ENCODE measurements around the gene HOXD11. TPM values are rescaled to one million over a fixed set of nuclear protein-coding genes. Genes with fewer than 3 reads are reported as not detected.

The HOXD11 gene
- total and polyA plus RNA-seq, 2 donors (not counting 1 experiment from before 2014, with no cell fraction given): not detected

DNA sequence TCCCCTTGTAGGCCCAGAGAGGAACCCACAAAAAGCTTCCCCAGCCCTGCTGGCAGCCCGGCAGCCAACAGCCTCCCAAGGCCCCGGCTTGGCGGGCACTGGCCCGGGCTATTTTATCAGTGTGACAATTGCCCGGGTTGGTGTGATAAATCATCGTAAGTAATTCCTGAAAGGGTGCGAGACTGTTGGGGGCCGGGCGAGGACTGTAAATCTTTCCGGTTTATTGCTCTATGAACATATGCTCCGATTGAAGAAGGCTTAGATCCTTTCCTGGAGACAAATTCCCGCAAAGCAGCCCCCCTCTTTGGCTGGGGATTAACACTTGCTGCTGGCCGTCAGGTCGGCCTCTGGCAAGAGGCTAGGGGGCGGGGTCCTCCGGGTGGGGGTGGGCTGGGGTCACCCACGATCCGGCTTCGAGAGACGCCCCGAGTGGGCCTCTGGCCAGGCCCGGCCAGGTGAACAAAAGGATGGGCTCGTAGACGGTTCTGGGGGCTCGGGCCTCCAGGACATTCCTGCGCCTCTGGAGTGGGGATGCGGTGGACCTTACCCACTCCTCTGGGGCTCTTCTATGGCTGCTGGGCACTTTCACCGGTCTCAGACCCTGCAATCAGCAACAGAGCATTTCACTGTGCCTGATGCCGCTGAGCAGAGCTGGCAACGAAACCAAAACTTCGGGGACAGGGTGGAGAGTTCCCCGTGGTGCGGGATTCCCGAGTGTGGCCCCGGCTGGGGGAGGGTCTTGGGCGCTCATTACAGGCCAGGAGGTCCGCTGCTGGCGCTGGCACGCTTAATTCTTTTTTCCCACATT lies 52.0 kb downstream of the HOXD11 start:
- no peak for DNase-seq
- peaks cover 0 to 57% (median 0%) of the 10 kb centered on the region in 3 donors for H3K9me3 ChIP-seq (ENCODE audit: control extremely low read depth in 1 of 3, control insufficient read depth in 2 of 3, insufficient read depth in 1 of 3, low read length in 2 of 3)
- H3K4me1 ChIP-seq (ENCODE audit: control insufficient read depth in 2 of 2, insufficient read depth in 2 of 2, low read length in 2 of 2): peaks cover 8 to 14% of the 10 kb centered on the region in 2 donors
- ChIA-PET POLR2A (no interaction called here), CTCF (no interaction called here)
- H4K20me1 ChIP-seq (ENCODE audit: control insufficient read depth, insufficient read depth, low read length, poor library complexity, severe bottlenecking): no peaks in the 10 kb centered on the region
- no peak overlapping the region for H3K4me3 ChIP-seq (ENCODE audit: control extremely low read depth in 1 of 5, extremely low read depth in 1 of 5, insufficient read depth in 1 of 5, low read depth in 2 of 5, low read length in 4 of 5)
- H3K27ac Mint-ChIP-seq: peak overlapping the region; percentile 56
- no peak for ATAC-seq (ENCODE audit: low read depth)
- intact Hi-C loops (cut with micrococcal nuclease): no loop called here
- WGBS (ENCODE audit: insufficient coverage): 15% methylated on average over 28 of the region's 39 CpGs
- H3K27ac ChIP-seq (ENCODE audit: low read length in 2 of 2): no peak overlapping the region
- H3K4me2 ChIP-seq (replicated peaks; ENCODE audit: low read depth, low read length, poor library complexity, severe bottlenecking): no peak overlapping the region
- no peak overlapping the region for H2AFZ ChIP-seq (ENCODE audit: insufficient read depth, low read depth, low read length, poor library complexity, severe bottlenecking)
- peaks cover 0 to 92% (median 57%) of the 10 kb centered on the region in 4 experiments for H3K27me3 ChIP-seq (replicated peaks in 1 of 4; ENCODE audit: control extremely low read depth in 1 of 4, control insufficient read depth in 3 of 4, insufficient read depth in 4 of 4, low read length in 3 of 4)
- H3K4me3 Mint-ChIP-seq: no peak overlapping the region
- peaks cover 3% of the 10 kb centered on the region for H3K4me1 Mint-ChIP-seq
- H3K27me3 Mint-ChIP-seq: peaks cover 70% of the 10 kb centered on the region
- H3K9ac ChIP-seq (ENCODE audit: low read length): no peak overlapping the region
- no peak for TF ChIP-seq EZH2 (IDR thresholded peaks at IDR 0.05; ENCODE audit: borderline replicate concordance, insufficient read depth, low read depth, low read length, poor library complexity, severe bottlenecking)
- TF ChIP-seq, protein P1, sequence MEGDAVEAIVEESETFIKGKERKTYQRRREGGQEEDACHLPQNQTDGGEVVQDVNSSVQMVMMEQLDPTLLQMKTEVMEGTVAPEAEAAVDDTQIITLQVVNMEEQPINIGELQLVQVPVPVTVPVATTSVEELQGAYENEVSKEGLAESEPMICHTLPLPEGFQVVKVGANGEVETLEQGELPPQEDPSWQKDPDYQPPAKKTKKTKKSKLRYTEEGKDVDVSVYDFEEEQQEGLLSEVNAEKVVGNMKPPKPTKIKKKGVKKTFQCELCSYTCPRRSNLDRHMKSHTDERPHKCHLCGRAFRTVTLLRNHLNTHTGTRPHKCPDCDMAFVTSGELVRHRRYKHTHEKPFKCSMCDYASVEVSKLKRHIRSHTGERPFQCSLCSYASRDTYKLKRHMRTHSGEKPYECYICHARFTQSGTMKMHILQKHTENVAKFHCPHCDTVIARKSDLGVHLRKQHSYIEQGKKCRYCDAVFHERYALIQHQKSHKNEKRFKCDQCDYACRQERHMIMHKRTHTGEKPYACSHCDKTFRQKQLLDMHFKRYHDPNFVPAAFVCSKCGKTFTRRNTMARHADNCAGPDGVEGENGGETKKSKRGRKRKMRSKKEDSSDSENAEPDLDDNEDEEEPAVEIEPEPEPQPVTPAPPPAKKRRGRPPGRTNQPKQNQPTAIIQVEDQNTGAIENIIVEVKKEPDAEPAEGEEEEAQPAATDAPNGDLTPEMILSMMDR (IDR thresholded peaks at IDR 0.05): no peak
- no peaks in the 10 kb centered on the region for H3K79me2 ChIP-seq (ENCODE audit: control insufficient read depth, insufficient read depth, low read length)
- no peaks in the 10 kb centered on the region for H3K36me3 ChIP-seq (replicated peaks in 1 of 2; ENCODE audit: control extremely low read depth in 1 of 2, control insufficient read depth in 1 of 2, extremely low read depth in 1 of 2, insufficient read depth in 2 of 2, low read length in 1 of 2)
- peaks cover 2% of the 10 kb centered on the region for H3K9me3 Mint-ChIP-seq (ENCODE audit: insufficient read depth)

Small RNAs within 50 kb of the gene (small RNA-seq; reads per million reads assigned to genes)
- gene MIR10B (ENCODE audit: insufficient read length, low read depth, low replicate concordance): not detected

Other genes with a start within 250 kb of the HOXD11 start
- 15.9 and 16.7 TPM in 2 replicates for gene LNPK, start 105.0 kb upstream of the HOXD11 start, total RNA-seq
- gene LNPK, start 105.0 kb upstream of the HOXD11 start, polyA plus RNA-seq: 3.2 and 4.1 TPM in 2 replicates
- gene EVX2, start 23.3 kb upstream of the HOXD11 start, total RNA-seq: not detected in 2 replicates
- not detected in 2 replicates for gene EVX2, start 23.3 kb upstream of the HOXD11 start, polyA plus RNA-seq
- not detected in 2 replicates for gene HOXD13, start 14.6 kb upstream of the HOXD11 start, total RNA-seq
- gene HOXD13, start 14.6 kb upstream of the HOXD11 start, polyA plus RNA-seq: not detected in 2 replicates
- not detected in 2 replicates for gene HOXD12, start 7.5 kb upstream of the HOXD11 start, total RNA-seq
- gene HOXD12, start 7.5 kb upstream of the HOXD11 start, polyA plus RNA-seq: not detected in 2 replicates
- gene HOXD10, start 9.5 kb downstream of the HOXD11 start, total RNA-seq: not detected in 2 replicates
- not detected in 2 replicates for gene HOXD10, start 9.5 kb downstream of the HOXD11 start, polyA plus RNA-seq
- not detected in 2 replicates for gene HOXD9, start 15.4 kb downstream of the HOXD11 start, total RNA-seq
- not detected in 2 replicates for gene HOXD9, start 15.4 kb downstream of the HOXD11 start, polyA plus RNA-seq
- gene HOXD8, start 22.4 kb downstream of the HOXD11 start, total RNA-seq: not detected in 2 replicates
- gene HOXD8, start 22.4 kb downstream of the HOXD11 start, polyA plus RNA-seq: not detected in 2 replicates
- not detected in 2 replicates for gene HOXD4, start 44.3 kb downstream of the HOXD11 start, total RNA-seq
- gene HOXD4, start 44.3 kb downstream of the HOXD11 start, polyA plus RNA-seq: not detected in 2 replicates
- gene HOXD3, start 50.0 kb downstream of the HOXD11 start, total RNA-seq: not detected in 2 replicates
- not detected in 2 replicates for gene HOXD3, start 50.0 kb downstream of the HOXD11 start, polyA plus RNA-seq
- gene HOXD1, start 81.4 kb downstream of the HOXD11 start, total RNA-seq: not detected in 2 replicates
- not detected in 2 replicates for gene HOXD1, start 81.4 kb downstream of the HOXD11 start, polyA plus RNA-seq
- gene MTX2, start 162.2 kb downstream of the HOXD11 start, total RNA-seq: 9.5 and 11.5 TPM in 2 replicates
- 11.2 and 12.0 TPM in 2 replicates for gene MTX2, start 162.2 kb downstream of the HOXD11 start, polyA plus RNA-seq

Data from B cell (primary cell).